GM21381 (cell line): ENCODE results near the gene FAM72A.
"Not testable (repeated sequence)": the region's sequence is repeated elsewhere in the genome, so short reads cannot be mapped to it uniquely, and the experiment has no call there.

Source experiments
- ATAC-seq: cut with Tn5 transposase; IDR thresholded peaks from one replicate; pipeline ENCODE4 v1.9.1; 2021; ENCODE audit warnings: mild to moderate bottlenecking, moderate library complexity; ENCODE audit not compliant: unreplicated experiment

Gene FAM72A

DNA sequence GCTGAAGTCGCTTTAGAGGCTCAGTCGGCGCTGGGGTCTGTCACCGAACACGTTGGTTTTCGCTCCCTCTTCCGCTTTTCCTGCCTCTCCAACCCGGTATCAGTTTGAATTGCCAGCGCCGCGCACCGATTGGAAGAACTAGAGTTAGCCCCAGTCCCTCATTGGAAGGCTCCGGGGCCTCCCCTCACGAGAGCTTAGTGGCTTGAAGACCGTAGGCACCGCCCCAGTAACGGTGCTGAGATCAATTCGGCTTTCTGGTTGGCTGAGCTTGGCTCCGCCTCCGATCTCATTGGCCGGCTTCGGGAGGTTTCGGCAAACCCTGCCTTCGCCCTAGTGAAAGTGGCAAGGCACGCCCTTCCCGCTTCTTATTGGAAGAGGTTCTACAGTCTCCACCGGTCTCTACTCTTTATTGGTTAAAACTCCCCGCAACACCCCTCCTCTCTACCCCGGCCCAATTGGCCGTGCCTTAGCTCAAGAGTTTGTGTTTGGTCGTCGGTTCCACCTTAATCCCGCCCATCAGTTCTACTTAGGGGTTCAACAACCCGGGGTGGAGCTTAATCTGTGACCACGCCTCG is at the start of gene FAM72A:
FAM72A (minus strand) TSS at position 51 of the 575 bp plus-strand sequence. CDS start 814 bp downstream, outside the sequence.
- peak; percentile 86 for ATAC-seq

DNA sequence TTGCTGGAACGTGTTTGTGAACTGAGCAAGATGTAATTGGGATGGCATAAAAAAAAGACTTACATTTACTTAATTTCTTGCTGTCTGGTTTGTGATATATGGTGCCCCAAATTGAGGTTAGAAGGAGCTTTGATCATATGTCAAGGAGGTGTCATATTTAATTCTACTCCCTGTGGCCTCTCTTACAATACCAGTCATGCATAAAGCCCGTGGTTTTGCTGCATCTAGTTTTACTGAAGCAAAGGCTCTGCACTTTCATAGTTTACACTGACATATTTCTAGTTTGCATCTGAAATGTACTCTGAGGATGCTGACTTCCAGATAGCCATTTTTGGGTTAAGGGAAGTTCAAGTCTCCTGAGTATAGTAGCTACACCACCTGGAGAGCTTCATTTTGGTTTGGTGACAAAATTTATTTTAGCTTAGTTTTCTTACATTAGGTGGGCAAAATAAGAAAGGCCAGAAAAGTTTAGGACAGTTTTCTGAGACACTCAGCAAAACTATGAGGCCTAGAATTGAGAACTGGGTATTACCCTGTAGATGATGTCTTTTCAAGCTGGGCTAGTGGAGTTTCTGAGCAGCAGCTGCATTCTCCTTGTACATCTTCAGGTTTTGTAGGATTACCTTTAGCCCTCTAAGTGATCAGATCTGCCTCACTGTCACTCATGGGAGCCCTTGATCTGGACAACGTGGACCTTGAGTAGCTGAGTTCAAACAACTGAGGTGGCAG is 48.5 kb upstream of the FAM72A start:
- ATAC-seq: peak; percentile 64

DNA sequence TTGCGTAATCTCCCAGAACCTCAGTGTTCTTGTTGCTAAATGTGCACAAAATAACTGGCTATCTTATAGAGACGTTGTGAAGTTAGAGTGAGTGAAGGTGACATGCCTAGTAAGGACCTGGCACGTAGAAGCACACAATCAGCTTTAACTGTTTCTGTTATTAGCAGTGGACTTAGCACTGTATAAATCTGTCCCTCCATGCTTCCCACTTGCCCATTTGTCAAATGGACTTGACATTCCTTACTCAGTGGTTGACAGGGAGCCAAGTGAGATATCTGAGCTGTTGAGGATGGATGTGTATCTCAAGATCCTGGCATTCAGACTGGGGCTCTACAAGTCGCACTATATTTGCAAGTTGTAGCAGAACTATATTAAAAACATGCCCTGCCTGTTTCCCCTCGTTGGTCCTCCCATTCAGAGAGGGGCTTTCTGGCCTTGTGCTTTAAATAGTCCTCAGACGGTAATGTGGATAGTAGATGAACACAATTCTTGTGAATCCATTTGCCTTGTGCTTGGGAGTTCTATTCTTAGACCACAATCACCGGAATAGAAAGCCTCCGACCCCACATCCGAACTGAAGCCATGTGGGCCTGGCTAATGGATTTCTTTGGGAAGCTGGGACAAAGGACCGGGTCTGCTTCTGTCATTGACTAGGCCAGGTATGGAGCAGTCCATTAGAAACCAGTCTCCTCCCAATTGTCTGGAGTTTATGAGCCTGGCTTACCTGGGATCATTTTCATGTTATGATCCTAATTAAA is 43.7 kb upstream of the FAM72A start:
- not testable (repeated sequence) for ATAC-seq

DNA sequence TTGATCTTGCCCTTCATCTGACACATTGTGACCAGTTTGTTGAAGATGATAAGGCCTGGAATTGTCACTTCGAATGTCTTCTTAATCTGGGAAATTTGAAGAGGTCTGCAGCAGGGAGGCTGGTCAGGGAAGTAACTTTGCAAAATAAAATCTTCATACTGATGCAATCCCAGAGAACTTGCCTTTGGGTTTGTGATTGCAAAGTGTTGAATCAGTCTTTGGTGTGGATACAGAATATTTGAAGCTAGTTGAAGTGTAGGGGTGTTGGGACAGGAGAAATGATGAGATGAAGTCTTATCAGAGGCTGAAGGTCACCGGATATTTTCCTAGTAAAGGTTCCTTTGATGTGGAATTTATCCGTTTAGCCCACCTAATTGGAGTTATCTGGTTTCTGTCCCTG is 42.8 kb upstream of the FAM72A start:
- not testable (repeated sequence) for ATAC-seq

DNA sequence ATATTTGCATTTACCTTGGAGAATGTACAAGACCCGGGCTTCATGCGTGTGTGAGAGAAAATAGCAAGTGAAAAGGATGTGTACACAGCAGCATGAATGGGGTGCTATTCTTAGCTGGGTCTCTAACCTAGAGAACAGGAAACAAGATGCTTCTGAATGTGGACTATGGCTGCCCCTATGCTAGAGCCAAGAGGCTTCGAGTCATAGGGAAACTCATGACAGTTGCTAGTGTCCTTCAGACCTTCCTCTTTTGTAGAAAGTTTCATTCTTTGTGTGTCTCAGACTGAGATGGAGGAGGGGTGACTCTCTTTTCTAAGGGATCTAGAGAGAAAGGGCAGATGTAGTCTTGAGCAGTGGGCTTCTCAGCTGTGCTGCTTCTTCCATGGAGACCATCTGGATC is 40.7 kb upstream of the FAM72A start:
- peak; percentile 99 for ATAC-seq

DNA sequence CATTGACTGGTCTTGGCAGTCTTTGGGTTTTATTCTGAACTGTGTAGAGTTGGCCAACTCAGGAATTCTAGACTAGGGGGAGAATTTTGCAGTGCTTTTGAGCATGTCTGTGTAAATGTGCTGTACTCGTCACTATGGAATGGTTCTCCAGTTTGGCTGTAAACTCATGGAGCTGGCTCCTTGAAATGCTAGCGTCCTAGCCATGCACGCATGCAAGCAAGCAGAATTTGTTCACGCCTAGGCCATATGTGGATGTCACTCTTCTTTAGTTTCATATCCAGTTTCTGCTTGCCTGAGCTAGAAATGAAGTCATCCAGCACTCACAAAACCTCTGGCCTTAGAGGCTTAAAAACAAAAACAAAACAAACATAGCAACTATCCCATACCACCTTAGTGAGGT is 37.6 kb upstream of the FAM72A start:
- not testable (repeated sequence) for ATAC-seq

DNA sequence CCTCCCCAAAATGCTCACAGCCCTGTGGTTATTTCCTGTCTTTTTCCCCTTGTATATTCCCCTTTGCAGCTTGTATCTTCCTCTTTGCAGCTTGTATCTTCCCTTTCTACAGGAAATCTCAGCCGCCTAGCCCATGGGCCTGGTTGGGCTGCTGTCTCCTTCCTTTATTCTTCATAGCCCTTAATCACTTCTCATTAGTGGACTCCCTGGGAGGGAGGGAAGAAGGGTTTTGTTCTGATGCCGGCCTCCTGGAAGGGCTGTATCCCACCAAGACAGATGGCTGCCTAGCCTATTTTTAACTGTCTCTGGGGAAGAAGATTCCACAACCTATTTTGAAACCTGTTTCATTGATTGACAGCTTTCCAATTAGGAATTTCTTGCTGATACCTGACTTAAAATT is 32.6 kb upstream of the FAM72A start:
- ATAC-seq: not testable (repeated sequence)

DNA sequence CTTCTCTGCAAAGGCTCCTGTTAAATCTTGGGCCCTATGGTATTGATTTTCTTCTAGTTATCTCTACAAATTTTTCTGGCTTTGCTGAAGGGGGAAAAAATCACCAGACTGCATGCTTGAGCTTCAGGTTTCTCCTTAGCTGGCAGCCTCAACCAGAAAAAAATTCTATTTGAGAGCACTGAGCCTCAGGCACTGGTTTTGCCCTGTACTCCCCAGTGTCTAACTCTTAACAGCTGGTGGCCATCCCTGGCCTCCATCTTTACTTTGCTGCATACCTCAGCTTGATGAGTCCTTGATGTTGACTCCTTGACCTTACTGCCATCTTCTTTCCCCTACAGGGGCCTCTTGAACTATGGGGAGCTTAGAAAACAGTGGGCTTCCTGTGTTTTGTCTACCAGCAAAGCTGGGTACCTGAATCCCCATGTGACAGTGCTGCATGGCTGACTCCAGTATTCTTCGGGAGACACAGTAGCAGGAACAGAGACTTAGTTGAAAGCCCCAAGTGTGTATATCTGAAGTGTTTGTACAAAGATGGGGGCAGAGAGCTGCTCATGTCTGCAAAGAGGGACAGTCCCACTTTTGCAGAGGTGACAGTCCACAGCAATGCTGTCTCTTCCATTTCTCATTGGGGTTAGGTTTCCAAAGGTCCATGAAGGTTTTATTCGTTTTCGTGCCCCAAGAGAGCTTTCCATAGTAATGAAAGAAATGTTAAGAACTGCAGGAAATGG is 31.7 kb upstream of the FAM72A start:
- not testable (repeated sequence) for ATAC-seq

DNA sequence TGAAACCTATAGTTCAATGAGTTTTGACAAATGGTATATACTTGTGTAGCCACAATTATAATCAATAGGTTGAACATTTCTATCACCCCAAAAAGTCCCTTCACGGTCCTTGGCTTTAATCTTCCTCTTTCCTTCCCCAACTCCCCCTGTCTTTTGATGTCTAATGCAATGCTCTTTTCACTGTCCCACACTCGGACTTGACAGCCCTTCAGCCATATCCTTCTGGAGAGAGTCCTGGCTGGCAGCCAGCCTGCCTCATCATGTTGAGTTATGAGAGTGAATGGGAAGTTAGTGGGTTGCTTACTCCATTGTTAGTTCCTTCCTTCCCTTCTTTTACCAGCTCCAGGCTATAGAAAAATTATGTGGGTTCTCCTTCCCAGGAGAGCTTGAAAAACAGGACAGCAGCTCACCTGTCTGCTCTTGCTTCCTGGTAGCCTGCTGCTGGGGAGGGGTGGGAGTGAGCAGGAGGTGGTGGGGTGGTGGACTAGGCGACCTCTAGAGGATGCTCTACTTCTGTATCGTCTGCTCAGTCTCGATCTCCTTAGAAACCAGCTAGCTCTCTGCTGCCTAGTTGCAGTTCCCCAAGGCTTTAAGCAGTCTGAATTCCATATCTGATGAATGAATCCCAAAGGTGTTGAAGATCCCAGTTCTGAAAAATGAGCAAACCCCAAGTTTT is 30.5 kb upstream of the FAM72A start:
- not testable (repeated sequence) for ATAC-seq

DNA sequence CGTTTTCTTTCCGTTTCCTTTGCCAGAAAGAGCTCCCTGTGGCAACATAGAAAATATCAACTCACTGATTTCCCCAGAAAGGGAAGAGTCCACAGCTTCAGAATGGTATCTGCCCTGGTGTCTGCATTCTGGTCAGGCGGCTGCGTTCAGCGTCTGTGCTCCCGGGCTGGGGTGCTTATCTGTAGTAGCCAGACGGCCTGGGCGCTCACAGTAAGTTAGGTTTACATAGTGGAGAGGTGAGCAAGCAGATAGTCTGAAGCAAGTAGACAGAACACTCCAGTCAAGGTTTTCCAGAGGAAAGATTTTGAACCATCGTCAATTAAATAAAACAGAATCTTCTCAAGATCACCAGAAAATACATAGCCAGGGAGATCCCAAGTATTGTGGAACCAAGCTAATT is 29.4 kb upstream of the FAM72A start:
- ATAC-seq: not testable (repeated sequence)

DNA sequence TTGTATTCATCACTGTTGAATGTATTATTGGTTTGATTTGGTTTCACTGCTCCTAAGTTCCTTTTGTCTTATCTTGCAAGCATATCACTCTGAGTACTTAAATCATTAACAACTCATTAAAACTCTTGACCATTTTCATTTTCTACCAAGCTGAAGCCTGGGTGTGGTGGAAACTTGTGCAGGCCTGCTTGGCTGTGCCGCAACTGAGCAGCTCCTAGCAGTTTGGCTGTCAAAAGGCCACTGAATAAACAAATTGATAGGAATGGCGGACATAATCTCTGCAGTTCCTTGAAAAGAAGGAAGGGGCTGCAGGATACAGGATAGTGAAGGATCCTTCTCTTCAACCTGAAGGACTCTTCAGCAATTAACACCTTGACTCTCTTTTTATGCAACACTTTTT is 26.6 kb upstream of the FAM72A start:
- ATAC-seq: not testable (repeated sequence)

DNA sequence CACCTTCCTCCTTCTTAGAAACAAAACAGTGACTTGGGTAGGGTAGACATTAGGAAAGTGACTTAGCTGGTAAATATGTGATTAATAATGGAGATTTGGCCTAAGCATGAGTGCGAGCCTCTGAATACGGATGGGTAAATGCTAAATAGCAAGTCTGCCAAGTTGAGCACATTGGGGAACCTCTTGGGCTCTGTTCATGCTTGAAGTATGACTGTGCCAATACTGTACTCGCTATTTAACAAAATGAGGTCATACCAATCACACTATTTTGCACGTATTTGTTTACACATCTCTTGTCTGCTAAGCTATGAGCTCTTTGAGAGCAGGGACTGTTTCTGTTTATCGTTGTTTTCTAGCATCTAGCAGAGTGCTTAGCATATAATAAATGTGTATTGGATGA is 24.2 kb upstream of the FAM72A start:
- ATAC-seq: not testable (repeated sequence)

DNA sequence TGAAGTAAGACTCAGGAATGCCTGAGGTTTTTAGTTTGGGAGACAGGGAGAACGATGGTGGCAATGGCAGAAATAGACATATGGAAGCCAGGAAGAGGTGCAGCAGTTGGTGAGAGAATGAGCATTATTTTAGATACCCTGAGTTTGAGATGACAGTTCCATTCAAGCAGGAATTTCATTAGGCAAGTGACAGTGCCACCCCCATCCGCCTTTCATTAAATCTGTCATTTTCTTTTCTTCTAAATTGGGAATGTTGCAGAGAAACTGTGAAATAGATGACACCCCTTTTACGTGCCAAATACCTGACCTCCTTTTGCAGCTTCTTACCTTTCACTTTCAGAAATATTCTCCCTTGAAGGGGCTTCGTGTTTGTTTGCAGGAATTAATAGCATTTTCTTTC is 22.7 kb upstream of the FAM72A start:
- not testable (repeated sequence) for ATAC-seq

DNA sequence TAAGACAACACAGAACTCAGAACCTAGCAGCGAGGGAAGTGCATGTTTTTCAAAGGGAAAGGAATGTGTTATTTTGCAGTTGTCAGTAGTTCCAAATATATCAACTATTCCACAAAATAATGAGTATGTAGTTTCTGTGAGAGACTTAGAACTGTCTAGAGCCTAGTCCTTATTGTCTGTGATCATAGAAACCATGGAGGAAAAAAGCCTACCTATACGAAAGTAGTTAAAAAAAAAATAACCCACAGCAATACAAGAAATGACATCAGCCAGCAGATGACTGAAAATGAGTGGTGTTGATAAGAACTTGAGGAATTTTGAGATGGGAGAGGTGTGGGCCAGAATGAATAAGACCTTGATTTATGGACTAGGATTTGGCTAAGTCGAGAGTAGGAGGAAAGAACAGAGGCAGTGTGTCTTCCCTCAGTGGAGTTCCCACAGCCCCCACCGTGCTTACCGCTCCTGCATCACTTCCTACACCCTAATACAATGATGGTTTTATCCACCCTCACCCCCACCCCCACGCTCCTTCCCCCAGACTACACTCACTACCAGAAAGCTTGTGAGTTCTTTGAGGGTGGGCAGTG is 21.6 kb upstream of the FAM72A start:
- not testable (repeated sequence) for ATAC-seq

DNA sequence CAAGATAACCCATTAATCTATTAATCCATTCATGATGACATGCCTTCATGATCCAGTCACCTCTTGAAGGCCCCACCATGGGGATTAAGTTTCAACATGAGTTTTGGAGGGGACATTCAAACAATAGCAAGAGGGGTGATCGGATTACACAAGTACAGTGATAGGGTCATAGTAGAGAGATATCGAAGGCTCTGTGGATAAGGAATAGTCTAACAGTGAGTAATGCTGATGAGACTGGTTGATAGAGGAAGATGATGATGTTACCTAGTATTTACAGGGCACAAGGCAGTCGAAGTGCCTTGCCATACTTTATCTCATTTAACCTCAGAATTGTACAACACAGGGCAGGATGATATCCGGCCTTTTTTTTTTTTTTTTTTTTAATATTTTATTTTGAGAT is 18.9 kb upstream of the FAM72A start:
- ATAC-seq: not testable (repeated sequence)

DNA sequence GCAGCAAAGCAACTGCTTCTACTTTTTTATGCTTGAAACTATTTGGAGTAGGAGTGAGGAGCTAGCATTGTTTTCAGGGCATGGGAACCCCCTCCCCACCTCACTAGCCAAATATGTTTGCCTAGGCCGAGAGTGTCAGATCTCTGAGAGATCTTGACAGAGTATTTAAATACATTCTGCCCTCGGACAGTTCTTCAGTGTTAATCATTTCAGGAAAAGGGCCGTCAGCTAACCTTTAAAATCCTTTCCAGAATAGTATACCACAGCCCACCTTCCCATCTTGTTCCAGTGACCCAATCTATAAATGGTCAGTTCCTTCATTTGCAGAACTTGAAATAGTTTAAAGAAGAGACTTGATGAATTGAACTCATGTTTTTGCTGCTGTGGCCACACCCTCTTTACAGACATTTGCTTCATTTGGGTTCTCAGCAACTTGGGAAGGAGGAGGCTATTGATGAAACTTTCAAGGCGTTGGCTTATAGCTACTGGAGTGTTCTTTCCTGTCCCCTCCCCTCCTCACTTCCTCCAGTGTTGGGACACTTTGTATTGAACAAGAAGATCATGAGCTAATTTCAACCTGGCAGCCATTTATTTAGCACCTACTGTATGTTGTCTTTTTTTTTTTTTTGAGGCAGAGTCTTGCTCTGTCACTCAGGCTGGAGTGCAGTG is 17.8 kb upstream of the FAM72A start:
- not testable (repeated sequence) for ATAC-seq

DNA sequence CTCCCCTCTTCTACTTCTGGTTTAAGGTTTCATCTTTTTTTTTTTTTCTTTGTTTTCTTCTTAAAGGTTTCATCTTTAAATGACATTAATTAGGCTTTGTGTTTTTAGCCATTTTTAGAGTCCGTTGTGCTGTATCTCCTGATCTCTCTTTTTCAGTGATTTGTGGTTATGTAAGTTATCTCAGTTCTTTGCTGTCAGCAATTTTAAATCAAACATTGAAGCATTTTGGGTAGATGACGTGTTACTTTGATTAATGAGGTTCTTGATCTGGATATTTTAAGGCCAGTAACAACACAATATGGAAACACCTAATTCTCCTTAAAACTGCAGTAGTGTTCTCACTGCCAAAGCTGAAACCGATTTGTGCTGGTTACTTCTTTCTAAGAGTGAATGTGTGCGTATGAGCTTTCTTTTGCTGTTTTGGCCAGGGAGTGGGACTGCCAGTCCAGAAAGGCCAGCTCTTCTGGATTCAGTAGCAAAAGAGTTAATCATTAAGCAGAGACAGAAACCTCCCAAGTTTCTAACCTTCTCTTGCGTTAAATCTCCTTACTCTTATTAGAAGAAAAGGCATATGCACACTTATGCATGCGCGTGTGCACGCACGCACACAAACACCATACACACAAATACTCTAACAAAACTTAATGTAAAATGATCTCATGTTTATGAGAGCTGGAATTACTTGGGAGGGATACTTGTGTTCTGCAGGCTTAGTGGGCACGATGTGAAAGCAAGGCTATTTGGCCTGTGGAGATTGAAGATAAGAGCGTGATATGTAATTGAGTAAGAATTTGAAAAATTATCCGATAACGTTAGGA is 17.1 kb upstream of the FAM72A start:
- ATAC-seq: not testable (repeated sequence)

DNA sequence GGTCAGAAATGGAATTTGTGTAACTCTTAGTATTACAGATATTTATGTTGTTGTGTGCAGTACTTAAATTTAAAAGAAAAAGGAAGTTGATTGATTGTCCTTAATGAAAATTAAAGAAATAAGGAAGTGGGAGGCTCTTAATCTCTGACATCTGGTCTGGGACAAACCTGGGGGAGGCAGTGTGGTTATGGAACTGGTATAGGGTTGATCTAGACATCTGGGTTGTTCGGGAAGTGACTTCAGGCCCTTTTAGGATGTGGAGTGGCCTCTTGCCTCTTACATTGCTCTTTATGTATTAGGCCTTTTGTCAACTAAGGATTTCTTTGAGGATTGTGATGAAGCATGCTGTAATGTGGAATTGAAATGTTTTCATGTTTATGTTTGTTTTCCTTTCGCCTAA is 16.1 kb upstream of the FAM72A start:
- ATAC-seq: not testable (repeated sequence)

DNA sequence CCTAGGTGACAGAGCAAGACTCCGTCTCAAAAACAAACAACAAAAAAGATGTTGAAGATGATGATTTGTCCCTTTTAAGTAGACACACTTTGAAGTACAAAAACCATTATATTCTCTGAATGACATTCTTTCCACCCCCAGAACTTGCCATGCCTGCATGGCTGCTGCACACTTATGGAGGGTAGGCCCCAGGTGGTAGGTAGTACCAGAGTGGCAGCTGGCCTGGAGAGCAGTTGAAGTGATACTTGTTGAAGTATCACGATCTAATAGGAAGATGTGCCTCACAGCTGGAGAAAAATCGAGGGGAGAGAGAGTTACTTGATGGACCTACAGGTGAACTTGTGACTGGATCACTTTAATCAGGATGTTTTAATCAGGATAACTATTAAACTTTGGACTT is 15.6 kb upstream of the FAM72A start:
- not testable (repeated sequence) for ATAC-seq
